Fibroblast of upper back skin (primary cell): ENCODE measurements around the gene NDUFAF3.
"Not testable (repeated sequence)": the region's sequence is repeated elsewhere in the genome, so short reads cannot be mapped to it uniquely, and the experiment has no call there.

Source experiments
- DNase-seq: peaks from one replicate; pipeline ENCODE4 v3.0.0-alpha.2; 2013

NDUFAF3 gene

GRCh38 chr3:49001155-49001554, 20.8 kb upstream of the NDUFAF3 start:
- DNase-seq, result no peak

GRCh38 chr3:49004352-49005302, 17.3 kb upstream of the NDUFAF3 start:
- DNase-seq, result no peak

GRCh38 chr3:49005303-49005680, 16.6 kb upstream of the NDUFAF3 start:
- no peak for DNase-seq

GRCh38 chr3:49005998-49006397, 15.9 kb upstream of the NDUFAF3 start:
- no peak for DNase-seq

- DNase-seq, result peak; percentile 15
Measured at GRCh38 chr3:49006408-49007067, 15.4 kb upstream of the NDUFAF3 start.

GRCh38 chr3:49007068-49007770, 14.7 kb upstream of the NDUFAF3 start, which contains the start of gene WDR6:
TSS of gene WDR6 (plus strand) at chr3:49007391. CDS start at chr3:49007432, 41 bp downstream.
- peak; percentile 98 for DNase-seq

GRCh38 chr3:49007771-49008528, 14.0 kb upstream of the NDUFAF3 start:
- peak; percentile 89 for DNase-seq

GRCh38 chr3:49008627-49009026, 13.3 kb upstream of the NDUFAF3 start:
- DNase-seq, result not testable (repeated sequence)

- no peak for DNase-seq
Measured at GRCh38 chr3:49009396-49009795, 12.5 kb upstream of the NDUFAF3 start.

- no peak for DNase-seq
Measured at GRCh38 chr3:49012441-49013017, 9.4 kb upstream of the NDUFAF3 start.

GRCh38 chr3:49013113-49013737, 8.7 kb upstream of the NDUFAF3 start:
- DNase-seq, result no peak

- DNase-seq, result no peak
Measured at GRCh38 chr3:49013738-49014660, 7.9 kb upstream of the NDUFAF3 start.

GRCh38 chr3:49015072-49015471, 6.8 kb upstream of the NDUFAF3 start:
- DNase-seq, result no peak

GRCh38 chr3:49015765-49016164, 6.2 kb upstream of the NDUFAF3 start:
- DNase-seq, result no peak

GRCh38 chr3:49016414-49017228, 5.3 kb upstream of the NDUFAF3 start:
- DNase-seq, result no peak

GRCh38 chr3:49017229-49017970, 4.5 kb upstream of the NDUFAF3 start:
- no peak for DNase-seq

GRCh38 chr3:49017971-49018706, 3.8 kb upstream of the NDUFAF3 start, which contains the start of gene DALRD3:
TSS of gene DALRD3 (minus strand) at chr3:49018580. CDS start at chr3:49018564, 16 bp downstream.
- DNase-seq, result peak; percentile 52

GRCh38 chr3:49018707-49019006, 3.3 kb upstream of the NDUFAF3 start:
- no peak for DNase-seq
